Activated CD4-positive, alpha-beta T cell treated with anti-CD3 and anti-CD28 coated beads, Interleukin-2, Interleukin-4, amounts not matched to agents 100 ng/mL and 50 ng/mL, durations not matched to agents 16 hours and 8 hours (primary cell): ENCODE data around the gene CACNB3.
A peak's percentile ranks its signal among the peaks of the same experiment; 100 is the strongest.
"Not testable (repeated sequence)": the region's sequence is repeated elsewhere in the genome, so short reads cannot be mapped to it uniquely, and the experiment has no call there.

Experiments used
- DNase-seq: peaks from one replicate; pipeline ENCODE4 v3.0.0-alpha.2; 2020; ENCODE audit warnings: low spot score

Gene CACNB3

DNA sequence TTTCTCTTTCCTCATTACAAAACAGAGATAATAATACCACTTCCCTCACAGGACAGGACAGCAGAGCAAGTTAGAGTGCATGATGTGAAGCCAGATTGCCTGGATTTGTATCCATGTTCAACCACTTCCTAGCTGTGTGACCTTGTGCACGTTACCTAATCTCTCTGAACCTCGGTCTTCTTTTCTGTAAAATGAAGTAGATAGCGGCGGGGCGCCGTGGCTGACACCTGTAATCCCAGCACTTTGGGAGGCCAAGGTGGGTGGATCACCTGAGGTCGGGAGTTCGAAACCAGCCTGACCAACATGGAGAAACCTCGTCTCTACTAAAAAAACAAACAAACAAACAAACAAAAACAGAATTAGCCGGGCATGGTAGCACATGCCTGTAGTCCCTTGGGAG is 36.6 kb downstream of the CACNB3 start:
- not testable (repeated sequence) for DNase-seq

DNA sequence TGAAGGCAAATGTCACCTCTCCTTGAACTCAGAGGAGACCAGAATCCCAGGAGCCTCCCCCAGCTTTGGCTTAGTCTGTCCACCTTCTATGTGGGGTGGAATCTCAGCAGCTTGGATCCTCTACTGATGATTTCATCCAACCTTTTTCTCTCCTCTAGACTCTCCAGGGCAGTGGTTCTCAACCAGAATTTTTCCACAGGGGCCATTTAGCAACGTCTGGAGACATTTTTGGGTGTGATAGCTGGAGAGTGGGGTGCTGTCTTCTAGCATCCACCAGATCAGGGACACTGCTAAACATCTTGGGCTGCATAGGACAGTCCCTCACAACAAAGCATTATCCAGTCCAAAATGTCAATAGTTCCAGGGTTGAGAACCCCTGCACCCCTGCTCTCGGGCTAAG is 38.1 kb downstream of the CACNB3 start:
- no peak for DNase-seq

DNA sequence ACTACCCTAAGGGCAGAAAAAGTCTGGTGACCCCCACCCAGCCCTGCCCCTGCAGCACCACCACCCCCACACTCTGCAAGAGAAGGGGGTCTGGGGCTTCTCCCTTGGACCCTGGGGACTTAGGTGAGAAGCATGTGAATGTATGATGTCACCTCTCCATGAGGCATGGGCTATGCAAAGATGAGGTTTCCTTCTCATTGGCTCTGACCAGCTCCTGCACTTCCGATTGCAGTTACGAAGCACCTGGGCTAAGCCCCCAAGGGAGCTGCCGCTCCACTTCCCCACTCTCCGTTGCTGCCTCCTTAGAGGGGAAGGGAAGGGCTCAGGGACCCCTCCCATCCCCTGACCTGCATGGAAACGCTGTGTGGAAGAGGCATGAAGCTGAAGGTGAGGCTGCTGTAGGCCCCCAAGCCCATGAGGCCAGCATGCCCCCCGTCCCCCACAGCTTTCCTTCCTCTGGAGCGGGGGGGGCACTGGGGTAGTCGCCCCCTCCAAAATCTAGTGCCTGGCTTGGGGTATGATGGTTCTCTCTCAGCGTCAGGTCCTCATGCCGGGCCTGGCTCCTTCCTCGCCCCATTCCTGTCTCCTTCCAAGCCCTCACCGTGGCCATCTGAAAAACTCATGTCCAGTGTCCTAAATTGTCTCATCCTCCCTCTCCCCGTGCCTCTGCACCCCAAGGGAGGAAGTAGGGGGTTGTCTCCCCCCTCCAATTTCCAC is 39.1 kb downstream of the CACNB3 start:
- DNase-seq = no peak

DNA sequence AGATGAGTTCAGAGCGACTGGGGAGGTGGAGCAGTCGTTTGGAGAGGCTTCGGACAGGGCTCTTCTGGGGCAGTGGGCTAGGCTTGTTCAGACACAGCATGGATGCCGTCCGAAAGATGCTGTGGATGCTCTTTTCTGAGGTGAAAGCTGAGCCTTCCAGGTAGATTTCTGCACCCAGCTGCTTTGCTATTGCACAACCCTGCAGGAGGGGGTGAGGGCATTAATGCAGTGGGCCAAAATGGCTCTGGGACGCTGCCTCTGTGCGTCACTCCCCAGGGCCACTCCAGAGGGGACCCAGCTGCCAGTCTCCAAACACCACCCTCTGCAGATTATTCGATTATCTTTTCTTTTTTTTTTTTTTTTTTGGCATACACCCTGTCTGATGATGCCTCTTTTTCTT is 39.7 kb downstream of the CACNB3 start:
- no peak for DNase-seq

DNA sequence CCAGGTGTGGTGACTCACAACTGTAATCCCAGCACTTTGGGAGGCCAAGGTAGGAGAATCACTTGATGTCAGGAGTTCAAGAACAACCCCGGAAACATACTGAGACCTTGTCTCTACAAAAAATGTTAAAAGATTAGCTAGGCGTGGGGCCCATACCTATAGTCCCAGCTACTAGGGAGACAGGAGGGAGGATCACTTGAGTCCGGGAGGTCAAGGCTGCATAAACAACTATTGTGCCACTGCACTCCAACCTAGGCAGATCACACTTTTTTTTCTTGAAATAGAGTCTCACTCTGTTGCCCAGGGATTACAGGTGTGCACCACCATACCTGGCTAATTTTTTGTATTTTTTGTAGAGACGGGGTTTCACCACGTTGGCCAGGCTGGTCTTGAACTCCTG is 41.3 kb downstream of the CACNB3 start:
- DNase-seq = no peak

DNA sequence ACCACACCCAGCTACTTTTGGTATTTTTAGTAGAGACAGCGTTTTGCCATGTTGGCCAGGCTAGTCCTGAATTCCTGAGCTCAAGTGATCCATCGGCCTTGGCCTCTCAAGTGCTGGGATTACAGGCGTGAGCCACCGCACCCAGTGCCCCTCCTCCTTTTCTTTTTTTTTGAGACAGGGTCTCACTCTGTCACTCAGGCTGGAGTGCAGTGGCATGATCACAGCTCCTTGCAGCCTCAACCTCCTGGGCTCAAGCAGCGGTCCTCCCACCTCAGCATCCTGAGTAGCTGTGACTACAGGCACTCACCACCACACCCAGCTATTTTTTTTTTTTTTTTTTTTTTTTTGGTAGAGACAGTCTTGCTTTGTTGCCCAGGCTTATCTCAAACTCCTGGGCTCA is 41.9 kb downstream of the CACNB3 start:
- not testable (repeated sequence) for DNase-seq

DNA sequence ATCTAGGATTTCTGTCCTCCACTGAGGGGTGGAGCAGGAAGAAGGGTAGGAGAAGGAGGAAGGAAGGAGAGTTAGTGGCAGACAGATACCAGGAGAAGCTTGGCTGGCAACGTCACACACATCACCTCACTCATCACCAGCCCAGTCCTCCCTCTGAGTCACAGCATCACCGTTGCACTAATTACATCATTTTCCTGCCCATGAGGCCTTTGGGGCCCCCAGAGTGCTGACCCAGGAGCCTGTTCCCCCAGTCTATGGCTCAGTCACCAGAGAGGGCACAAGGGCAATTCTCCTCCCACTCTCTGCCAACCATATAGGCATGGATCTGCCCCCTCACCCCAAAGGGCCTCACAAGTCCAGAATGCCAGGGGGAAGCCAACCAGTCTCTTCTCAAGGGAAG is 42.8 kb downstream of the CACNB3 start:
- peak; percentile 15 for DNase-seq

DNA sequence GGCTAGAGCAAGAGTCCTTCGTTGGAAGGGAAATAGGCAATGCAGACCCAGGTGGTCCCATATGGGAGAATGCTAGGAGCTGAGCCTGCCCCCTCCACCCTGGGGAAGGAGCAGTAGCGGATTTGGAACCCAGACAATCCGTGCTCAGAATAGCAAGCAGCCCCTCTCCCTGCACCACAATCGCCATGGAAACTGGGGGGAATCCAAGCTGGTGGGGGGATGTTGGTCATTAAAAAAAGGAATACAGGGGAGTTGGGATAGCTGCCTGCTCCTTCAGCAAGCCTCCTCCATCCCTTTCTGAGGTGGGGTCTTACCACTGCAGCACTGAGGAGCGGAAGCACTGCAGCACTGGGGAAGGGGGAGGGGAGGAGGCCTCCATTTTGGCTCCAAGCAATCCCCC is 44.5 kb downstream of the CACNB3 start:
- no peak for DNase-seq

DNA sequence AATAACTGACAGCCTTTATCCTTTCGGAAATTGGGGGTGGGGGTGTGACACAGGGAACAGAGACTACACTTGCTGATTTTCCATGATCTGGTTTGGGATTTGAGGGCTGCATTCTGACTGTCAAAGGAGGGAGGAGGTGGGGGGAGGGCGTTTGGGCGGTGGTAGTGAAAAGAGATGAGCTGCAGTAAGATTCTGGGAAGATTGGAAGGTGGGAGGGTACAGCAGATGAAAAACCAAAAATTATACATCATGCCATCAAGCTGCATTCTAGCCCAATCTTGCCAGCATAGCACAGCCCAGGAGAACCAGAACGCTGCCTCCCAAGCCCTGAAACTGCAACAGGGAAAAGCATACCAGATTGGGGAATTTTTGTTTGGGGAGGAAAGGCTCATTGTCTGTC is 45.0 kb downstream of the CACNB3 start:
- no peak for DNase-seq

DNA sequence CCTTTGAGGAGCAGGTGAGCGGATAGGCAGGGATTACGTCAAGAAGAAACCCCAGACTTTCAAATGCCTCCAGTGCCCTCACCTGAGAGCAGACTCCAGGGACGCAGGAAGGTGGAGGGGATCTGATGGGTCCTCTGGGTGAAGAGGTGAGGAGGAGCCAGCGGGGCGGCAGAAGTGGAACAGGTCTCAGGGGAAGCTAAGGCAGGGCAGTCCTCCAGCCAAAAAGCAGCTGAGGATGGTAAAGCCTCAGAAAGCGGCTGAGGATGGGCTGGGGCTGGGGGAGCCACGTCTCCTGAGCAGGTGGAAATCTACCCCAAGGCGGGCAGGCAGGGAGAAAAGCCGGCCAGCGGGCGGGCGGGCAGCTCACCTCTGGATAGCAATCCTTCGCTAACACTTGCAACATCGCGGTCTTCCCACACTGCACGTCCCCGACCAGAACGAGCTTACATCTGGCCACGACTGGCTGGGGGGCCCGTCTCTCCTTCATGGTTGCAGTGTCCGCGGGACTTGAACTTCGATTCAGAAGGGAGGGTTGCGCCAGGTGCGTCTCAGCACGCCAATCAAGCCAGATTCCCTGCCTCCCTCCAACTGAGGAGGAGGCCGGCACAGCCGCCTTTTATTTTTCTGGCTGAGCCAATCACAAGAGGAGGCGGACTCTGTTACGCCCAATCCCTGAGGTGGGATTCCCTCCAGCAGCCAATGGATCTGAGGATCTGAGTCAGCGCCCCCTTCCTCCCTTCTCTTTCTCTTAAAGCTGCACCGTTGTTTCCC is 47.2 kb downstream of the CACNB3 start, which contains the start of gene RND1:
Gene RND1, minus strand, starts transcription at position 590 of the 771 bp plus-strand sequence. Its CDS starts 103 bp downstream, at position 487.
- peak; percentile 92 for DNase-seq

DNA sequence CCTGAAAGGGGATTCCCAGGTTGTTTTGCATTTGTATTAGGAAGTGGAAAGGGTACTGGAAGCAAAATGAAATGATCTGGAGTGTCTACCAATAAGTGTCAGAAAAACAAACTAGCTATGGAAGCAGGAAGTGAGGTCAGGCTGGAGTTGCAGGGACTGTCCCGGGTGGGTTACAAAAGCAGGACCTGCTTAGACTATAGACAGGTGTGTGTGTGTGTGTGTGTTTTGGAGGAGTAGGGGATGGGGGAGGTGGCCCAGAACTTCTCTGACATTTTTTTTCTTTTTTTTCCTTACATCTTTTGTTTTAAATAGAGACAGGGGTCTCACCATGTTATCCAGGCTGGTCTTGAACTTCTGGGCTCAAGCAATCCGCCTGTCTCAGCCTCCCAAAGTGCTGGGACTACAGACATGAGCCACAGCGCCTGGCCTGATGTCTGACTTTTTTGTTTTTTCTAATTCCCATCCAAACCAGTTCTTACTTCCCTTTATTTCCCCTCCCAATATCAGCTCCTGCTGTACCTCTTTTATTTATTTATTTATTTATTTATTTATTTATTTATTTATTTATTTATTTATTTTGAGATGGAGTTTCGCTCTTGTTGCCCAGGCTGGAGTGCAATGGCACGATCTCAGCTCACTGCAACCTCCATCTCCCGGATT is 47.9 kb downstream of the CACNB3 start:
- DNase-seq = no peak

DNA sequence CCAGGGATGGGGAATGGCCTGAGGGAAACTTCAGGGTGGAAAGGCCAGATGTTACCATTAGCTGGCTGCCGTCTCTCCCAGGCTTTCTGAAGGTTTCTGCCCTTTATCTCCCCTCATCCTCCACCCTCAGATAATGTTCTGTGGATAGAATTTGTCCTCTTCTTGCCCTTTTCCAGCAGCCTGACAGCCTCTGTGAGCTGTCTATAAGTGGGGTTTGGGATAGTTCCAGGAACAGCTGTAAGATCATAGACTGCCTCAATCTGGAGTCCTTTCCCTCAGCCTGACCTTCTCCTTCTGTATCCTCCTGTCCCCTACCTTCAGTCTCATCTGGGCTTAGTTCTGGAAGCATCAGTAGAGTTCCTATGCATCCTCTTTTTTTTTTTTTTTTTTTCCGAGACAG is 50.2 kb downstream of the CACNB3 start:
- DNase-seq = no peak

DNA sequence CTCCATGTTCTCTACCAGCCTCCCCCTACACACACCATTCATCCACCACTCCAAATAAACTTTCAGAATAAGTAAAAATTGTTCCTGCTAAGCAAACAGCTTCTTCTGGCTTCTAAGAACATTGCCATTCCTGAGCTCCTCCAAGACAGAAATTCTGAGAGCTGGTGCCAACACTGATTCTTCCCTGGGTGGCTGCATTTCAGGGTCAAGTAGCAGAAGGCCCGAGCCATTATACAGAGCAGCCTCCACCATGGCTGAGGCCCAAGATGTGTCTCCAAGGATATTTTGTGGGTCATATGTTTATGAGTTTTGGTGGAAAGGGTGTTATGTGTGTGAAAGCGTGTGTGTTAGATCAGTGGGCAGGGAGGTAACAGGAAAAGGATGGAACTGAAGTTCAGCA is 50.9 kb downstream of the CACNB3 start:
- no peak for DNase-seq

DNA sequence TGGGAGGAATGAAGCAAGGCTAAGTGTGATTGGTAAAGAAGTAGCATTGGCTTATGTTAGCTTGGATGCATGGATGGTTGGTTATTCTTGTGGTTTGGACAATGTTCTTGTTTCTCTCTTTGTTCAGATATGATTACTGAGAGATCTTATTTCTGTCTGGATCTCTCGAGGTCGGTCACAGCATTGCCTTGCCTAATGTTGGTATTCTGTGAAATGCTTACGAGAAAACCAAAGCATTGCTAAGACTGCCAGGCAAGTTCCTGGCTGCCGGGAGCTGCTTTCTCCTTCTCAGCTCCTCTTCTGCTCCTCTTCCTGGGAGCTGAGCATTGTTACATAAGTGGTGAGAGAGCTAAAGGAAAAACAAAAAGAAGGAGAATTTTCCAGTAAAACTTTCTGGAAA is 54.8 kb downstream of the CACNB3 start:
- DNase-seq = no peak

DNA sequence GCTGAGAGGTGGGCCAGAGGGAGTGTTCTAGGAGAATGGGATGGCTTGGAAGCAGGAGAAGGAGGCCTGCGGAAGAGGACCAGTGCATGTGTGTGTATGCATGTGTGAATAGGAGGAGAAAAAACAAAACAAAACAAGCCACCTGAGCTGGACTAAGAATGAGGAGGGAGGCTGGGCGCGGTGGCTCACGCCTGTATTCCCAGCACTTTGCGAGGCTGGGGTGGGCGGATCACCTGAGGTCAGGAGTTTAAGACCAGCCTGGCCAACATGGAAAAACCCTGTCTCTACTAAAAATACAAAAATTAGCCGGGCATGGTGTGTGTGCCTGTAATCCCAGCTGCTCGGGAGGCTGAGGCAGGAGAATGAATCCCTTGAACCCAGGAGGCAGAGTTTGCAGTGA is 55.2 kb downstream of the CACNB3 start:
- DNase-seq = not testable (repeated sequence)

DNA sequence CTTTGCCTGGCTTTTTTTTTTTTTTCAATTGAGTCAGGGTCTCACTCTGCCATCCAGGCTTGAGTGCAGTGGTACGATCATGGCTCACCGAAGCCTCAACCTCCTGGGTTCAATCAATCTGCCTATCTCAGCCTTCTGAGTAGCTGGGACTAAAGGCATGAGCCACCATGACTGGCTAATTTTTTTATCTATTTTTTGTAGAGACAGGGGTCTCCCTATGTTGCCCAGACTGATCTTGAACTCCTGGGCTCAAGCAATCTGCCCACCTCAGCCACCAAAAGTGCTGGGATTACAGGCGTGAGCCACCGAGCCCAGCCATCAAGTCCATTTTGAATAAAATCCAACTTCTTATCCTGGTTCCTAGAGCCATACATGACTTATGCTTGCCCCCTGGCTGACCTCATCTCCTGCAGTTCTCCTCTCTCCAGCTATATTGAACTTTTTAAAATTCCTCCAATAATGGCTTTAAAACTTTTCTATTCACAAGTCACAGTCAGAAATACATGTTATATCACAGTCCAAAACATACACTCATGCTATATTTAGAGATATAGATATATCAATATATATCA is 57.7 kb downstream of the CACNB3 start:
- DNase-seq = no peak
